Right atrium auricular region (tissue), 2 donors: ENCODE results near the gene CER1. TPM values are rescaled to one million over a fixed set of nuclear protein-coding genes. Genes with fewer than 3 reads are reported as not detected.
A peak's percentile ranks its signal among the peaks of the same experiment; 100 is the strongest.

Source experiments
- DNase-seq: peaks from one replicate; pipeline ENCODE4 v3.0.0-alpha.2; 2019; ENCODE audit warnings: low spot score
- H3K27ac ChIP-seq, 2 donors: fragments of 200-600 bp; sonication (generic); 1 replicate in 1 of 2; 2 replicates in 1 of 2; pipeline ENCODE4 v1.5.1; 2016 to 2019
- H3K27me3 ChIP-seq, 2 donors: fragments of 200-600 bp; sonication (generic); one replicate each; pipeline versions ENCODE4 v1.5.1 to v1.6.0; 2017 to 2019
- H3K36me3 ChIP-seq: fragments of 200-600 bp; sonication (generic); one replicate; pipeline ENCODE4 v1.5.1; 2016
- H3K4me1 ChIP-seq, 2 donors: fragments of 200-600 bp; sonication (generic); one replicate each; pipeline versions ENCODE4 v1.5.1 to v1.6.0; 2017 to 2019
- H3K4me3 ChIP-seq, 2 donors: fragments of 200-600 bp; sonication (generic); 1 replicate in 1 of 2; 2 replicates in 1 of 2; pipeline ENCODE4 v1.5.1; 2017 to 2019; ENCODE audit warnings: mild to moderate bottlenecking in 1 of 2, moderate library complexity in 1 of 2
- H3K9me3 ChIP-seq, 2 donors: fragments of 200-600 bp; sonication (generic); one replicate each; pipeline ENCODE4 v1.5.1; 2019
- total RNA-seq, 2 donors: library from RNA; depleted of rRNA; stranded (reverse); fragments of >200 nt; gene quantifications; one replicate each; pipeline ENCODE4 v1.1.0, GENCODE V29; 2016
- TF ChIP-seq, protein P1 (sequence below), 2 donors: fragments of 200-600 bp; sonication (generic); IDR thresholded peaks; one replicate each; pipeline ENCODE4 v1.5.1; 2019; ENCODE audit warnings: antibody characterized with exemption in 2 of 2

The CER1 gene, protein sequence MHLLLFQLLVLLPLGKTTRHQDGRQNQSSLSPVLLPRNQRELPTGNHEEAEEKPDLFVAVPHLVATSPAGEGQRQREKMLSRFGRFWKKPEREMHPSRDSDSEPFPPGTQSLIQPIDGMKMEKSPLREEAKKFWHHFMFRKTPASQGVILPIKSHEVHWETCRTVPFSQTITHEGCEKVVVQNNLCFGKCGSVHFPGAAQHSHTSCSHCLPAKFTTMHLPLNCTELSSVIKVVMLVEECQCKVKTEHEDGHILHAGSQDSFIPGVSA
- not detected for total RNA-seq

DNA sequence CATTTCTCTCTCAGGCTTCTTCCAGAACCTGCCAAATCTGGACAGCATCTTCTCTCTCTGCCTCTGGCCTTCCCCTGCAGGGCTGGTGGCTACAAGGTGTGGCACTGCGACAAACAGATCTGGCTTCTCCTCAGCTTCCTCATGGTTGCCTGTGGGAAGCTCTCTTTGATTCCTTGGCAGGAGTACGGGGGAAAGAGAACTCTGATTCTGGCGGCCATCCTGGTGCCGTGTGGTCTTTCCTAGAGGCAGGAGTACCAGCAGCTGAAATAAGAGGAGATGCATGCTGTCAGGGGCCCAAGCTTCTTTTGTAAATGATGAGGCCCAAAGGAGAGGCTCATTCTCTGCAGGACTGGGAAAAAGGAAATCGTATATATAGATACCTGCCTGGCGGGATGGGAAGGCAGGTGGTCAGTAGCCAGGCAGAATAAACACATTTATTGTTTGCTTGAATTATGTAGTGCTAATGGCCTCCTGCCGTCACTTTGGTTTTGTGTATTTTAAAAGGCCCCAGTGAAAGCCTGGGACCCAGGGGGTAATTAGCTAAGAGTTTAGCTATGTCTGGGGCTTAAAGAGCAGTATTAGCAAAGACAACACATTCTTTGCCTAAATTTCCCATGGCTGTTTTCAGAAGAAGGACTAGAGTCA, at the start of gene CER1:
Gene CER1, minus strand, starts transcription at position 343 of the 645 bp plus-strand sequence. Its CDS starts 61 bp downstream, at position 282.
- TF ChIP-seq, protein P1, sequence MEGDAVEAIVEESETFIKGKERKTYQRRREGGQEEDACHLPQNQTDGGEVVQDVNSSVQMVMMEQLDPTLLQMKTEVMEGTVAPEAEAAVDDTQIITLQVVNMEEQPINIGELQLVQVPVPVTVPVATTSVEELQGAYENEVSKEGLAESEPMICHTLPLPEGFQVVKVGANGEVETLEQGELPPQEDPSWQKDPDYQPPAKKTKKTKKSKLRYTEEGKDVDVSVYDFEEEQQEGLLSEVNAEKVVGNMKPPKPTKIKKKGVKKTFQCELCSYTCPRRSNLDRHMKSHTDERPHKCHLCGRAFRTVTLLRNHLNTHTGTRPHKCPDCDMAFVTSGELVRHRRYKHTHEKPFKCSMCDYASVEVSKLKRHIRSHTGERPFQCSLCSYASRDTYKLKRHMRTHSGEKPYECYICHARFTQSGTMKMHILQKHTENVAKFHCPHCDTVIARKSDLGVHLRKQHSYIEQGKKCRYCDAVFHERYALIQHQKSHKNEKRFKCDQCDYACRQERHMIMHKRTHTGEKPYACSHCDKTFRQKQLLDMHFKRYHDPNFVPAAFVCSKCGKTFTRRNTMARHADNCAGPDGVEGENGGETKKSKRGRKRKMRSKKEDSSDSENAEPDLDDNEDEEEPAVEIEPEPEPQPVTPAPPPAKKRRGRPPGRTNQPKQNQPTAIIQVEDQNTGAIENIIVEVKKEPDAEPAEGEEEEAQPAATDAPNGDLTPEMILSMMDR (IDR thresholded peaks at IDR 0.05): no peak
- no peaks in the 10 kb centered on the region for H3K4me1 ChIP-seq
- H3K36me3 ChIP-seq: no peaks in the 10 kb centered on the region
- no peak for DNase-seq
- no peak within 1 kb of the TSS for H3K4me3 ChIP-seq
- no peaks in the 10 kb centered on the region for H3K27me3 ChIP-seq
- H3K27ac ChIP-seq: no peak within 1 kb of the TSS
- no peaks in the 10 kb centered on the region for H3K9me3 ChIP-seq

DNA sequence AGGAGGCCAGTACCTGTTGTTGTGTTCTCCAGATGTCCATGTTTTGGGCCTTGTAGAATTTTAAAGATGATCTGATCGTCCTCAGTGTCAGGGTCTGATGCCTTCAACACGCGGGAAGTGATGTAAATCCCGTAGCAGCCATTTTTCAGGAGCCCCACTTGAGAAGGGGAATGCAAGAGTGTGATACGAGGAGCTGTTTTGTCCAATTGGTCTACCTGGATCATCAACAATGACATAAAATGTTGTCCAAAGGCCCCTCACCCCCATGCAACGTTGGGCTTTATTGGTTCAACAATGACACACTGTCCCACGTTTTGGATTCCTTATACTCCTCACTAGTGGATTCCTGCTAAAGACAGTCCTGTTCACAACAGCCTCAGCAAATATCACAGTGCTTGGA, 48.1 kb upstream of the CER1 start:
- Histone ChIP-seq H3K36me3 (no peaks in the 10 kb centered on the region), H3K4me1 (no peaks in the 10 kb centered on the region), H3K27ac (no peak overlapping the region), H3K9me3 (no peaks in the 10 kb centered on the region), H3K27me3 (no peaks in the 10 kb centered on the region), H3K4me3 (no peak overlapping the region)
- DNase-seq: no peak
- TF ChIP-seq, protein P1 (IDR thresholded peaks at IDR 0.05): no peak

DNA sequence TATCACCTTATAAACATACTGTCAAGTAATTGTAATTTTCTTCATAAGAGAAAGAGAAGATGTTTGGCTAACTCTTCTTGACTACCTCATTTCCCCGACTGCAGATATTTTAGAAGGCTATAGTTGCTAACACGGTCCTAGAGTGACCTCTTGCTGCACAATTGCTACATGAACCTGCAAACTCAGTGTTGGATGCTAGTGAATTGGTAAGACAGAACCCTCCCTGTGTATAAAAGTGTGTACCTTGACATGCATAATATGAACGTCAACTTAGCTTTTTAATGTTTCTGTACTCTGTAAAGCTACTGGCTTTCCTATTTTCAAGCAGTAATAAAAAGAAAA, 46.7 kb upstream of the CER1 start:
- TF ChIP-seq, protein P1 (IDR thresholded peaks at IDR 0.05): no peak

DNA sequence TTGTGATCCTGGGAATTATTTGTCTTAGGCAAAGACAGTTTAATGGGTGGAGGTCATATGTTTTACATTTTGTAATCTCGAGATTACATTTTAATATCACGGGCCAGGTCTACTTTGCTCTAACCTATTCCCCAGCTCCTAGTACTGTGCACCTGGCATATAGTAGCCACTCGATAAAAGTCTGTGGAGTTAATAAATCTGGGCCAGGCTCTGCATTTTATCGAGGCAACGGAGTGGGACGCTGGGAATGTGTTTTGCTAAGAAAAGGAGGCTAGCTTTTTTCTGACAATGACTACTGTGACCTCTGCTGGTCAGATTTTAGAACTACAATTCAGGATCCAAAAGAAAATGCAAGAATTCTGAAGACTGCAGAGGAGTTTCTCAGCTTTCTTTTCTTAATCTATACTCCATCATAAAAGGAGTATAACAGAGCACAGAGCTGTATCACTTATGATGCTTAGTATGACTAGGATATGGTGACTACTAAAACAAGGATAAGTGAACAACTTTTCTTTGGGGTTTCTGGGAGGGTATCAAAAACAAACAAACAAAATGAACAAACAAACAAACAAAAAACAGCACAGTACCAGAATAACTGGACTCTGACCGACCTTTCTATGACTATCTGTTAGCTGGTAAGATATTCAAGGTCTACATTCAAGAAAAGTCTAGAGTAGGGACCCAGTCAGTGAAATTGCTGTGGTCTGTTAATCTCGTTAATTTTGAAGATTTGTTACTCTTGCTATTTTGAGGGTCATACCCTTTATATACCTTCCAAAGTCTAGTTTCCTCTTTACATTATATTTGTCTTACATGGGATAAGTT, 46.1 kb upstream of the CER1 start:
- H3K4me1 ChIP-seq: no peaks in the 10 kb centered on the region
- no peak for DNase-seq
- TF ChIP-seq, protein P1 (IDR thresholded peaks at IDR 0.05): peak; percentile 79 to 84
- H3K27ac ChIP-seq: no peak overlapping the region
- H3K9me3 ChIP-seq: no peaks in the 10 kb centered on the region
- H3K4me3 ChIP-seq: no peak overlapping the region
- no peaks in the 10 kb centered on the region for H3K36me3 ChIP-seq
- no peaks in the 10 kb centered on the region for H3K27me3 ChIP-seq

More for the DNA sequence above, 46.7 kb upstream of the CER1 start:
- Histone ChIP-seq H3K27me3 (no peaks in the 10 kb centered on the region), H3K36me3 (no peaks in the 10 kb centered on the region), H3K27ac (no peak overlapping the region), H3K4me3 (no peak overlapping the region), H3K4me1 (no peaks in the 10 kb centered on the region), H3K9me3 (no peaks in the 10 kb centered on the region)
- no peak for DNase-seq

DNA sequence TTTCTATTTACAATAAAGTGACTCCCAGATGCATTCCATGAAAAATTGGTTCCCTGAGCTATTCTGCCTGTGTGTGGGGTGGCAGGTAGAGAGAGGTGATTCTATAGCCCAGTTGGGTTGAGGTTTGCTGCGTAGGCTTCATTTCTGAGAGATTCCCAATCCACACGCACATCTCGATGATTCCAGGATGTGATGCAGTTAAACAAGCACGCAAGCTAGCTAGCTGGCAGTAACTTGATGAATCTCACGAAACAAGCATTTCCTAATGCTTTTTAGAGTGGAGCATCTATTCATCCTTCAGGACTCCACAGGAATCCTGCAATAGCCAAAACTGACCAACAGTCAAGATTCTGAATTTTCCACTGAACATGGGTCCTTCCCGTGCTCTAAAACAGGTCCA, 43.8 kb upstream of the CER1 start:
- H3K27ac ChIP-seq: no peak overlapping the region
- TF ChIP-seq, protein P1 (IDR thresholded peaks at IDR 0.05): no peak
- no peak for DNase-seq

More for the DNA sequence above, 43.8 kb upstream of the CER1 start:
- Histone ChIP-seq H3K4me3 (no peak overlapping the region), H3K9me3 (no peaks in the 10 kb centered on the region), H3K36me3 (no peaks in the 10 kb centered on the region), H3K4me1 (no peaks in the 10 kb centered on the region), H3K27me3 (no peaks in the 10 kb centered on the region)
